ENCODE data around the gene AGPS.
"Not testable (repeated sequence)": the region's sequence is repeated elsewhere in the genome, so short reads cannot be mapped to it uniquely, and the experiment has no call there.

AGPS gene

DNA sequence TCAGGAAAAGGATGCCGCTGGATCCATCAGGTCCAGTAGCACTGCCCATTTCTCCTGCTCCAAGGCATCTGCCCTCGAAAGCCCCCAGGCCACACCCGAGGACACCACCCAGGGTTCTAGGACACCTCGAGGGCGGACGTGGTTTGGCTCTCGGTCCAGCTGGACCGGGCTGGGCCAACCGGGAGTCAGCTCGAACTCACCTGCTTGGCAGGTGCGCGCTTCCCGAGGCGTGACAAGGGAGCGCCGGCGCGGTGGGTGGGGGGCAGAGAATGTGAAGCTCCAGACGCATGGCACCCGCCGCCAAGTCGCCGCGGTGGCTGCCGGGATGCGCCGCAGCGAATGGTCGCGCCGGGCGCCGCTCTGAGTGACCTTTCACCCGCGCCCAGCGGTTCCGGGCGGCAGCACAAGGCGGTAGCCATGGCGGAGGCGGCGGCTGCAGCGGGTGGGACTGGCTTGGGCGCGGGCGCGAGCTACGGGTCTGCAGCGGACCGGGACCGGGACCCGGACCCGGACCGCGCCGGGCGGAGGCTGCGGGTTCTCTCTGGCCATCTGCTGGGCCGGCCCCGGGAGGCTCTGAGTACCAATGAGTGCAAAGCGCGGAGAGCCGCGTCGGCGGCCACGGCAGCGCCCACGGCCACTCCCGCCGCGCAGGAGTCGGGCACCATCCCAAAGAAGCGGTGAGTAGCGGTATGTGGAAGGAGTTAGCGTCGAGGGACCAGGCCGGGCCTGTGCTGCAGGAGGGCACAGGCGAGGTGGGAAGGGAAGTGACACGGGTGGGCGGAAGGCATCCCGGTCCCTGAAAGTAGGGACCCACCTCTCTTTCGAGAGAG is at the start of gene AGPS:
Gene AGPS, plus strand, starts transcription at position 401 of the 830 bp plus-strand sequence. Its CDS starts 17 bp downstream, at position 418.
- no peak for DNase-seq (ENCODE audit: low read depth, low spot score)

DNA sequence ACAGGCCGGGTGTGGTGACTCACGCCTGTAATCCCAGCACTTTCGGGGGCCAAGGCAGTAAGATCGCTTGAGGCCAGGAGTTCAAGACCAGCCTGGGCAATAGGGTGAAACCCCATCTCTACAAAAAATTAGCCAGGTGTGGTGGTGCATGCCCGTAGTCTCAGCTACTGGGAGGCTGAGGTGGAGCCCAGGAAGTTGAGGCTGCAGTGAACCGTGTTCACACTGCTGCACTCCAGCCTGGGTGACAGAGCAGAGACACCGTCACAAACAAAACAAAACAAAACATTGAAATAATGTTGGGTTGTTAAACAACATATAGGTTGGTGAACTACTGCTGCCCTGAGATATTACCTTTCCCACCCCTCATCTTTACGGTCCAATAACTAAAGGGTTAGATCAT is 48.8 kb upstream of the AGPS start:
- DNase-seq (ENCODE audit: low read depth, low spot score): no peak

DNA sequence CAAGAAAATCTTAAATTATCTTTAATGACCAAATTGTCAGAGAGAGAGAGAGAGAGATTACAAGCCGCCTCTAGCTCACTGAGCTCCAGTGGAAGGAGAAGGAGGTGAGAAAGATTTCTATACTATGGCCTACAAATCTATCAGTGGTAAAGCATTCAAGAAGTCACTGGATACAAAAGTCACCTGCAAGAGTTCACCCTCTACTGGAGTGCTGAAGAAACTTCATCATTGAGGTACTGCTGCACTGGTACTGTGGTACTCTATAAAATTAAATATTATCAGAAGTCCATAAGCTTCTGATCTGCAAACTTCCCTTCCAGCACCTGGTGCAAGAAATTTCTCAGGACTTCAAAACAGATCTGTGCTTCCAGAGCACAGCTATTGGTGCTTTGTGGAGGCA is 48.3 kb upstream of the AGPS start:
- no peak for DNase-seq (ENCODE audit: low read depth, low spot score)

DNA sequence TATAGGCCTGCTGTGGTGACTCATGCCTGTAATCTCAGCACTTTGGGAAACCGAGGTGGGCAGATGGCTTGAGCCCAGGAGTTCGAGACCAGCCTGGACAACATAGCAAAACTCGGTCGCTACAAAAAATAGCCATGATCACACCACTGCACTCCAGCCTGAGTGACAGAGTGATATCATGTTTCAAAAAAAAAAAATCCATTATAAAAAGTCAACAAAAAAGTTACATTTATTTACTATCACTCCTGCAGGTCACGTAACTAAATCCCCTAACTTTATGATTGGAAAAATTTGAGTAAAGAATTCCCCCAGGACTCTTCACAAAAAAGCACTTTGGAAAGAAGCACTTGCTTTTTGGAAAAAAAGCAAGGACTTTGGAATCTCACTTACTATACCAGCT is 46.4 kb upstream of the AGPS start:
- DNase-seq (ENCODE audit: low read depth, low spot score): no peak

DNA sequence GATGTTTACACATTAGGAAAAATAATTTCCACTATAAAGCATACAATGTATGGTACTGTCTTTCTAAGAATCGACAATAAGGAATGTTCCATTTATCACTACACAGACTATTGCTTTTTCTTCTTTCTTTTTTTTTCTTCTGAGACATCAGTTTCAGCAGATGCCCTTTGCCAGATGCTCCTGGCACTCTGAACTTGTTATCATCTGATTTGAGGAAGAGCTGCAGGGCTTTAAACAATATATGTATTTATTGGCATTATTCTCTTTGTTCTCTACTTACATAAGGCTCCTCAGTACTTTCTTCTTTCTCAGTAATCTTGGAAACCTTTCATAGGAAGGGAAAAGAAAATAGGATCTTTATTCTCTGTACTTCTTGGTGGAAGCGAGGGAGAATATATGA is 45.0 kb upstream of the AGPS start:
- no peak for DNase-seq (ENCODE audit: low read depth, low spot score)

DNA sequence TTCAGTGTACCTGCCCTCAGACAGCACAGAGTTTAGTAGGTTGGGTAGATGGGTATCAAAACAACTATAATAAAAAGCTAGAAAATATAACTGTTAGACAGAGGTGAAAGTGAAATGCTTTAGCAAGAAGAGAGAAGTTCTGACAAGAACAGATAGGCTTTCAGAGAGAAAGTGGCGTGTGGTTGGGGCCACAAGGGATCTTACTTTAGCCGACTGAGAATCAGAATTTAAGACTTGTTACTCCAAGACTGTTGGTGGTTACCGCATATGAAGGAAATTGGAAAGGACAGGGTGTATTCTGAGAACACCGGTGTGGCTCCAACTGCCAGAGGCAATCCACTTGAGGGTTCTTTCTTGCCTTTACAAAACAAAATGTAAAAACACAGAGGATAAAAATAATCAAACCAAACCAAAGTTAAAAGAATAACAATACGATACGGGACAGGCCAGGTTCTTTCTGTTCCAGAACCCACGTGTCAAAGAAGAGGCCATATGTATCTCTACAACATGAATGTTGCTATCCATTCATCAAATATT is 44.4 kb upstream of the AGPS start:
- no peak for DNase-seq (ENCODE audit: low read depth, low spot score)

DNA sequence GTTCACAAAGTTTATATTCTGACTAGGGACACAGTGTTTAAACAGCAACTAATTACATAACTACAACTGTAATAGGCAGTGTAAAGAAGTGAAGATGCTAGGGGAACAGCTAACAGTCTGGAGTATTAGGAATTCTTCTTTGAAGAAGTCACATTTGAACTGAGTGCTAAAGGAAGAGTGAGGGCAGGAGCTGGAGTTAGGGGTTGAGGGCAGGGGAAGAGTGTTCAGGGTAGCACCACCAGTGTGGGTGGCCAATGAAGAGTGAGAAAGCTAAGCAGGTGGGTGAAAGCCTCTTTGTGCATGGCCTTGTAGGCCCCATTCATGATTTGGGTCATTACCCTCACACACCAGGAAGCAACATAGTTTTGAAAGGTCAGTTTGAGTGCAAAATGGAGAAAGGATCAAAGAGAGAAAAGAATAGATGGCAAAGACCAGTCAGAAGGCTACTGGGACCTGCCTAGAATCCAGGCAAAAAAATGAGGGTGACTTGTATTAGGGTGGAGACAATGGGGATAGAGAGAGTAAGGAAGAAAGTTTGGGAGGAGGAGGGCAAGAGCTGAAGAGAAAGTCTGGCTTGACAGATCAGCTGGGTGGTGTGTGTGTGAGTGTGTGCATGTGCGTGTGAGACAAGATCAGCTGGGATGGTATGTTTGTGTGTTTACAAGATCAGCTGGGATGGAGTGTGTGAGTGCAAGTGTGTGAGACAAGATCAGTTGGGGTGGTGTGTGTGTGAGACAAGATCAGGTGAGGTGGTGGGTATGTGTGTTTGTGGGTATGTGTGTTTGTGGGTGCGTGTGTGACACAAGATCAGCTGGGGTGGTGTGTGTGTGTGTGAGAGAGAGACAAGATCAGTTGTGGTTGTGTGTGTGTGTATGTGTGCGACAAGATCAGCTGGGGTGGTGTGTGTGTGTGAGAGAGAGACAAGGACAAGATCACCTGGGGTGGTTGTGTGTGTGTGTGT is 43.6 kb upstream of the AGPS start:
- DNase-seq (ENCODE audit: low read depth, low spot score): no peak

DNA sequence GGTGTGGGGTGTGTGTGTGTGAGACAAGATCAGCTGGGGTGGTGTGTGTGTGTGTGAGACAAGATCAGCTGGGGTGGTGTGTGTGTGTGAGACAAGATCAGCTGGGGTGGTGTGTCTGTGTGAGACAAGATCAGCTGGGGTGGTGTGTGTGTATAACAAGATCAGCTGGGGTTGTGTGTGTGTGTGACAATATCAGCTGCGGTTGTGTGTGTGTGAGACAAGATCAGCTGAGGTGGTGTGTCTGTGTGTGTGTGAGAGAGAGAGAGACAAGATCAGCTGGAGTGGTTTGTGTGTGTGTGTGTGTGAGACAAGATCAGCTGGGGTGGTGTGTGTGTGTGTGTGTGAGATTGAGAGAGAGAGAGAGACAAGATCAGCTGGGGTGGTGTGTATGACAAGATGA is 41.9 kb upstream of the AGPS start:
- DNase-seq (ENCODE audit: low read depth, low spot score): not testable (repeated sequence)

DNA sequence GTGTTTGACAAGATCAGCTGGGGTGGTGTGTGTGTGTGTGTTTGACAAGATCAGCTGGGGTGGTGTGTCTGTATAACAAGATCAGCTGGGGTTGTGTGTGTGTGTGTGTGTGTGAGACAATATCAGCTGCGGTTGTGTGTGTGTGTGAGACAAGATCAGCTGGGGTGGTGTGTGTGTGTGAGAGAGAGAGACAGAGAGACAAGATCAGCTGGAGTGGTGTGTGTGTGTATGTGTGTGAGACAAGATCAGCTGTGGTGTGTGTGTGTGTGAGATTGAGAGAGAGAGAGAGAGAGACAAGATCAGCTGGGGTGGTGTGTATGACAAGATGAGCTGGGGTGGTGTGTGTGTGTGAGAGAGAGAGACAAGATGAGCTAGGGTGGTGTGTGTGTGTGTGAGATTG is 41.5 kb upstream of the AGPS start:
- not testable (repeated sequence) for DNase-seq (ENCODE audit: low read depth, low spot score)

DNA sequence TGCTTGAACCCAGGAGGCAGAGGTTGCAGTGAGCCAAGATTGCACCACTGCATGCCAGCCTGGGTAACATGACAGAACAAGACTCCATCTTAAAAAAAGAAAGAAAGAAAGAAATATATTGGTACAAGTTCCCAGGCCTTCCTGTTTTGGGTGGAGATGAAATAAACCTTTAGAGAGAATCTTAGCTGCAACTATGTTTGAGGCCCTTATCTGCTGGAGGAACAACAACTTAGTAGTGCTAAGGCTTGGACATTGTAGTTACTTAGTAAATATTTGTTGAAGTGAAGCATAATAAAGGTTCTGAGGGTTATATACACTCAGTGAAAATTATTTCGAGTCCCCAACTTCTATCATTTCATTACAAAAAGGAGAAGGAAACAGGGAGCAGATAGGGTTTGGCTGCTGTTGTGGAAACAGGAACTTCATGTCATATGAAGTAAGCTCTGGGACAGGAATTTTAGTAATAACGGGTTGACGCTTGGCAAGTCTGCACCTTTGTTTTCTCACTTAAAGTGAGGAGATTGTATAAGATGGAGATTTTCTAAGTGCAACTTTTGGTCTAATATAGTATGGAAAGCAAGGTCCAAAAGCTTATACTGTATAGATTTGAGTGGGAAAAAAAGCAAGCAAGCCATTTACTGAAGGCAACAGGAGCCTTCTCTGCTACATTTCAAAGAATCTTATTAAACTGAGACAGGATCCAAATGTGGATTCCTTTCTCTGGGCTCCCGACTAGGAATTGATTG is 40.0 kb upstream of the AGPS start:
- no peak for DNase-seq (ENCODE audit: low read depth, low spot score)

DNA sequence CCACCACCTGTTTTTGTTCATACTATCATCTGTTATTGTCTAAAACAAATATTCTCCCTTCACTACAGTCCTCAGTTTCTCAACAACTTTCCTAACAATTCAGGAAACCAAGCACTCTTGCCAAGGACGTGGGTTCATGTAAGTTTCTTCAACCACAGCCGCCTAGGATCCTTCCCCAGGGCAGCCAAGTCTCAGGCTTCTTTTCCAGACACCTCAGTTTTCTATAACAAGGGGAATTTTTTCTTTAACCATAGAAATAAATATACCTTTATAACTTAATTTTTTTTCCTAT is 39.4 kb upstream of the AGPS start:
- DNase-seq (ENCODE audit: low read depth, low spot score): no peak

DNA sequence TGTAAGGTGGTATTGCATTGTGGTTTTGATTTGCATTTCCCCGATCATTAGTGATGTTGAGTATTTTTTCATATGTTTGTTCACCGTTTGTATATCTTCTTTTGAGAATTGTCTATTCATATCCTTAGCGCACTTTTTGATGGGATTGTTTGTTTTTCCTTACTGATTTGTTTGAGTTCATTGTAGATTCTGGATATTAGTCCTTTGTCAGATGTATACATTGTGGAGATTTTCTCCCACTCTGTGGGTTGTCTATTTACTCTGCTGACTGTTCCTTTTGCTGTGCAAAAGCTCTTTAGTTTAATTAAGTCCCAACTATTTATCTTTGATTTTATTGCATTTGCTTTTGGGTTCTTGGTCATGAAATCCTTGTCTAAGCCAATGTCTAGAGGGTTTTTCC is 38.0 kb upstream of the AGPS start:
- DNase-seq (ENCODE audit: low read depth, low spot score): not testable (repeated sequence)

DNA sequence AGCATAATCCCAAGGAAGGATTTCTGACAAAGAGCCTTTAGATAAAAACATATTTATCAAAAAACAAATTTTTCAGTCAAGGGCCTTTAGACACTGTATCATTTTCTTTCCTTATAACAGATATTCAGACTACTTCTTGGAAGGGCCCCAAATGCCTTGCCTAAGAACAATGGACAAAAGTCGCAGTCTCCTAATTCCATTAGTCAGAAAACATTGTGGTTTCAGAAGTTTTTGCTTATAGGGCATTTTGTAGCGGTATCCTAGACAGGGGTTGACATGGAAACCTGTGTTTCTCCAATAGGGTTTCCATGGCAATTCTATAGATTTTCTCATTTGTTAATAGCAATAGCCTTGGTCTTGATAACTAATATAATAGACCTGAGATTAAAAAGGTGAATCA is 36.7 kb upstream of the AGPS start:
- DNase-seq (ENCODE audit: low read depth, low spot score): no peak

DNA sequence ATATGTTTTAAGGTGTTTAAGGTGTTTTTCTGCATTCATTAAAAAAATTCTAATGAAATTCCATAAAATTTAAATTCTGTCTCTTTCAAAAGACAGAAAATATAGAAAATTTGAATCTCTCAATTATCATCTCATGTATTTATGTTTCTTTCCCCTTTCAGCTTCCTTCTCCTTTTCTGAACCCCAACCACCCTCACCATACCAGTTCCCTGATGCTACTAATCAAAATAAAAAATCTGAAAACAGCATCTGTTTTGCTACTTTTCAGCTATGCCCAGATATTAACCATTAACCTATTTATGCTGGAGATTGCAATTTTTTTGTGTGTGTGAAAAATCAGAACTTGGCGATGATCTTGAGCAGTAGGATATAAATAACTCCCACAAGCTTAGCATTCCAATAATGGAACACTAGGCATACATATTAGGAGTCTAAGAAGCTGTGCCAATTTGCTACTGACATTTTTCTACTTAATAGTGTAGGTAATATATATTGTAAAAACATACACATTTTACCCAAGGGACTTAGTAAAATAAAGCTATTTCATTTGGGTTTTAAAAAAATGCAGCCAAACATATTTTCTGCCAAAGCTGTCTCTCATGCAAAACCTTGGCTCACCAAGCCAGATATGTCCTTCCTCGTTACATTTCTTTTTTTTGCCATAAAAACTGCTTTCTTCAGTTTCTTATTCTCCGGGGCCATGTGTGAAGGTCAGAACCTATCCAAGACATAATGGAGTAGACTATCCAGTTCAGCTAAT is 32.6 kb upstream of the AGPS start:
- no peak for DNase-seq (ENCODE audit: low read depth, low spot score)

DNA sequence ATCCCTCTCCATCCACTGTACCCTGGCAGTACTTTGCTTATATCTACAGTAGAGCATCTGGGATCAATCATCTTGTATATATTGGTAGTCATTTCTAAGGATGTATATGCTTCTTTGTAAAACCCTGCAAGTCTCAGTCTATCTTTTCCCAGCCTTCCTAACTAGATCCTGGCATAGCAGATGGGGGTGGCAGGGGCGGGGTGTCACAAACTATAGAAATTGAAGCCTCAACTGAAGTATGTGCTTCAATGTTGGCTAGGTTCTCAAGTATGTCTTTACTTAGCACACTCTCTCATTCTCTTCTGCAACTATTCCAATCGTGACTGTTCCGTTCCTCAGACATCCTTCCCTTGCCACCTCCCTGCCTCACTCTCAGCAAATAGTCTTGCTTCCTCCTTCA is 30.1 kb upstream of the AGPS start:
- DNase-seq (ENCODE audit: low read depth, low spot score): no peak

DNA sequence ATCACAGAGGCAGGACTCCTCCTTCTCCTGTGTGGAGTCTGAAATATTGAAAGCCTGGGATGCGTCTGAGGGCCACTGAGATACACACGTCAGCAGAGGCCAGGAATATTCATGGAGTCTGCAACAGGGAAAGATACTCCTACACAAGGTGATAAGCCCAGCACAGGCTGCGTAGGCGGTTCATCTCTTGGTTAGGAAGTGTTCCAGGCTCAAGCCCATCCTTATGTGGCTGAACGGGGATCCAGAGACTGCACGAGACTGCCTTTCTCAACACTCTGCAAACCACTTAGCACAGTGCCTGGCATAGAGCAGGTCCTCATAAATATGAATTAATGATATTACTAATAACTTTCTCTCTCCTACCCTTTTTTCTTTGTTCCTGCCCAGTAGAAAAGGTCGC is 29.2 kb upstream of the AGPS start:
- DNase-seq (ENCODE audit: low read depth, low spot score): no peak

DNA sequence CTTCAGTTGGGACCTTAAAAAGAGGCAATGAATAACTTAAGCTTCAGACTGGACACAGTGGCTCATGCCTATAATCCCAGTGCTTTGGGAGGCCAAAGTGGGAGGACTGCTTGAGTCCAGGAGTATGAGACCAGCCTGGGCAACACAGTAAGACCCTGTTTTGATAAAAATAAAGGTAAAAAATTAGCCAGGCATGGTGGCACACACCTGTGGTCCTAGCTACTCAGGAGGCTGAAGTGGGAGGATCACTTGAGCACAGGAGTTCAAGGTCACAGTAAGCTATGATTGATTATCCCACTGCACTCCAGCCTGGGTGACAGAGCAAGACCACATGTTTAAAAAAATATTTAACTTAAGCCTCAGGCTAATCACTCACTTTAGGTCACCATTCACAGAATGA is 26.8 kb upstream of the AGPS start:
- not testable (repeated sequence) for DNase-seq (ENCODE audit: low read depth, low spot score)

DNA sequence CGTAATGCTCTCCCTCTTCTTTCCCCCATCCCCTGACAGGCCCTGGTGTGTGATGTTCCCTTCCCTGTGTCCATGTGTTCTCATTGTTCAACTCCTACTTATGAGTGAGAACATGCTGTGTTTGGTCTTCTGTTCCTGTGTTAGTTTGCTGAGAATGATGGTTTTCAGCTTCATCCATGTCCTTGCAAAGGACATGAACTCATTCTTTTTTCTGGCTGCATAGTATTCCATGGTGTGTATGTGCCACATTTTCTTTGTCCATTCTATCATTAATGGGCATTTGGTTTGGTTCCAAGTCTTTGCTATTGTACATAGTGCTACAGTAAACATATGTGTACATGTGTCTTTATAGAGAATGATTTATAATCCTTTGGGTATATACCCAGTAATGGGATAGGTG is 24.6 kb upstream of the AGPS start:
- DNase-seq (ENCODE audit: low read depth, low spot score): not testable (repeated sequence)

DNA sequence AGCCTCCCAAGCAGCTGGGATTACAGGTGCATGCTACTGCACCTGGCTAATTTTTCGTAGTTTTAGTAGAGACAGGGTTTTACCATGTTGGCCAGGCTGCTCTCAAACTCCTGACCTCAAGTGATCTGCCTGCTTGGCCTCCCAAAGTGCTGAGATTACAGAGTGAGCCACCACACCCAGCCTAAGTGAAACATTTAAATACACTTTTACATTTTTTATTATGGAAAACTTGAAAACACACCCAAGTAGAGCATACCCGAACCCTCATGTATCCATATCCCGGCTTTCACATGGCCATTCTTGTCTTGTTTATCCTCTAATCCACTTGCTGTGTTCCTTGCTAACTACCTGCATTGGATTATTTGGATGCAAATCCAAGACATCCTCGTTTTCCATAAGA is 13.2 kb upstream of the AGPS start:
- no peak for DNase-seq (ENCODE audit: low read depth, low spot score)

DNA sequence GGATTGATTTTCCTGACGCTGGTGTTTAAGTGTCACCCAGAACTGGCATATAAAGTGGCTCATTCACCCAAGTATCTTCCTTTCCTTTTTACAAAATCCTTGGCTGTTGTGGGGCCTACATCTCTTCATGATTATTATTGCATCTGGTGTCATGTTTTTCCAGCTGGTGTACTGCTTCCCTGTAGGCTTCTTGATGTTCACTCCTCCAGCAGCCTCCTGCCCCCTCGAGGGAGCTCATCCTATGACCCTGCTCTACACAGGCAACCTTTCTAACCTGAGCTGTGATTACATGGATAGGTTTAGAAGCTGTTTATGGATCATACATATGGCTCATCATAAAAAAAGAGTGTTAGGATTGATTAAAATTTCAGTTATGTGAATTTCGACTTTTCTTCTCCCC is 12.4 kb upstream of the AGPS start:
- DNase-seq (ENCODE audit: low read depth, low spot score): no peak

DNA sequence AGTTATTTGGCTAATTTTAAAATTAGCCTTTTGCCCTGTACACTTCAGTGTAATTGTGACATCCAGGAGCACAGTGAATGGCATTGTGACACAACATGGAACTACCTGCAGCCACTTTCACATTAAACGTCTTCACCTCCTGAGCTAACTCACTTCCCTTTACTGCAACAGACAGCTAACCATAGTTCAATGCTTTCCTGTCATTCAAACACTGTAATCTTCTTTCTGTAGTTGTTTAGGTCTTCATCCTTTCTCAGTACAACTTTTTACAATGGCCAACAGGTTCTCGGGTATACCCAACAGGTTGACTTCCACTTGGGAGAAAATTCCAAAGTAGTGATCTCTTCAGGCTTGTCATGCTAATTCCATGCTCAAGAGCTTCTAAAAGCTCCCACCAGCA is 8.6 kb upstream of the AGPS start:
- DNase-seq (ENCODE audit: low read depth, low spot score): no peak

Measured in brain pericyte (primary cell).